Neural progenitor cell (in vitro differentiated cells): Measurements from ENCODE around the gene SUPT3H. TPM values are rescaled to one million over a fixed set of nuclear protein-coding genes. Genes with fewer than 3 reads are reported as not detected.

Source experiments
- DNase-seq: peaks from one replicate; pipeline ENCODE4 v3.0.0-alpha.2; 2016; ENCODE audit warnings: low spot score
- H2AFZ ChIP-seq: fragments of 200-600 bp; sonication (generic); replicated peaks from 2 replicates; pipeline ENCODE4 v1.6.1; 2016; ENCODE audit warnings: antibody characterized with exemption
- H3F3A ChIP-seq: fragments of 200-600 bp; sonication (generic); 2 replicates; pipeline ENCODE4 v1.6.1; 2016; ENCODE audit warnings: antibody characterized with exemption, low read depth
- H3K27ac ChIP-seq: fragments of 200-600 bp; sonication (generic); 2 replicates; pipeline ENCODE4 v1.5.1; 2016; ENCODE audit warnings: mild to moderate bottlenecking
- H3K27me3 ChIP-seq: fragments of 200-600 bp; sonication (generic); 2 replicates; pipeline ENCODE4 v1.6.1; 2016; ENCODE audit warnings: mild to moderate bottlenecking, moderate library complexity
- H3K36me3 ChIP-seq: fragments of 200-600 bp; sonication (generic); 2 replicates; pipeline ENCODE4 v1.5.1; 2016
- H3K4me1 ChIP-seq: fragments of 200-600 bp; sonication (generic); 2 replicates; pipeline ENCODE4 v1.6.1; 2016; ENCODE audit warnings: mixed run types
- H3K4me2 ChIP-seq: fragments of 200-600 bp; sonication (generic); 2 replicates; pipeline ENCODE4 v1.6.1; 2016
- H3K4me3 ChIP-seq: fragments of 200-600 bp; sonication (generic); 2 replicates; pipeline ENCODE4 v1.5.1; 2016
- H3K79me2 ChIP-seq: fragments of 200-600 bp; sonication (generic); 2 replicates; pipeline ENCODE4 v1.6.1; 2016; ENCODE audit warnings: low read depth
- H3K9ac ChIP-seq: fragments of 200-600 bp; sonication (generic); 2 replicates; pipeline ENCODE4 v1.6.1; 2016
- H3K9me3 ChIP-seq: fragments of 200-600 bp; sonication (generic); 2 replicates; pipeline ENCODE4 v1.5.1; 2016; ENCODE audit warnings: low read depth
- H4K20me1 ChIP-seq: fragments of 200-600 bp; sonication (generic); 2 replicates; pipeline ENCODE4 v1.6.1; 2016; ENCODE audit warnings: low read depth
- H3K27ac Mint-ChIP-seq: 3 replicates; pipeline ENCODE4 v1.8.0; 2021; ENCODE audit warnings: mixed read lengths
- H3K27me3 Mint-ChIP-seq: 2 replicates; pipeline ENCODE4 v1.8.0; 2022; ENCODE audit warnings: low read depth, mild to moderate bottlenecking, inconsistent platforms, moderate library complexity, mixed read lengths; ENCODE audit not compliant: insufficient read depth
- H3K36me3 Mint-ChIP-seq: 3 replicates; pipeline ENCODE4 v1.8.0; 2021; ENCODE audit warnings: mixed read lengths
- H3K4me1 Mint-ChIP-seq: 3 replicates; pipeline ENCODE4 v1.8.0; 2021; ENCODE audit warnings: mixed read lengths
- H3K4me3 Mint-ChIP-seq: 3 replicates; pipeline ENCODE4 v1.8.0; 2021; ENCODE audit warnings: mild to moderate bottlenecking, moderate library complexity, mixed read lengths
- H3K9me3 Mint-ChIP-seq: 3 replicates; pipeline ENCODE4 v1.8.0; 2020; ENCODE audit warnings: mixed read lengths
- EZH2 ChIP-seq: fragments of 200-600 bp; sonication (generic); IDR thresholded peaks from 2 replicates; pipeline ENCODE4 v1.6.1; 2017; ENCODE audit warnings: antibody characterized with exemption, mild to moderate bottlenecking, moderate library complexity
- EZH2phosphoT487 ChIP-seq: fragments of 200-600 bp; sonication (generic); IDR thresholded peaks from 2 replicates; pipeline ENCODE4 v1.6.1; 2017; ENCODE audit warnings: antibody characterized with exemption
- total RNA-seq: library from RNA; depleted of rRNA; stranded (reverse); fragments of >200 nt; gene quantifications from 2 replicates; pipeline ENCODE4 v1.2.3, GENCODE V29; 2015; ENCODE audit warnings: low replicate concordance
- TF ChIP-seq, protein P1 (sequence below): fragments of 200-600 bp; sonication (generic); IDR thresholded peaks from 2 replicates; pipeline ENCODE4 v1.5.1; 2017; ENCODE audit warnings: antibody characterized with exemption, mild to moderate bottlenecking

The SUPT3H gene
- total RNA-seq, 1 donor from 2014 or later, result 16.3 TPM

DNA sequence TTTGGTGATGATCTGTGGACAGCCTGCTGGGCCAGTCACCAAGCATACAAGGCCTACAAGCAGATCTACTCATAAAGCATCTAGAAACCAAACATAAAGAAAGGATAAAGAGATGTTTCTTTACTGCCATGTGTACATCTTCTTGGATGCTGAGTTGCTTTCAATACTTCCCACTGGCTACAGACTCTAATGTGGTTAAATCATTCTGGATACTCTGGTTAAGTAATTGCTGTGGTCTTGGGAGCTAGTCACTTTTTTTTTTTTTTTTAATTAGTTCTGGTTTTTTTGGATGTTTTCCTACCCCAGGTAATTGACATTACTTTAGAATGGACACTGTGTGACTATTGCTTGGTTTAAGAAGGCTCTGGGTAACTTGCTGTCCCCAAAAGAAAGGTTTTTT lies 265.0 kb downstream of the SUPT3H start:
- no peak for DNase-seq
- TF ChIP-seq, protein P1, sequence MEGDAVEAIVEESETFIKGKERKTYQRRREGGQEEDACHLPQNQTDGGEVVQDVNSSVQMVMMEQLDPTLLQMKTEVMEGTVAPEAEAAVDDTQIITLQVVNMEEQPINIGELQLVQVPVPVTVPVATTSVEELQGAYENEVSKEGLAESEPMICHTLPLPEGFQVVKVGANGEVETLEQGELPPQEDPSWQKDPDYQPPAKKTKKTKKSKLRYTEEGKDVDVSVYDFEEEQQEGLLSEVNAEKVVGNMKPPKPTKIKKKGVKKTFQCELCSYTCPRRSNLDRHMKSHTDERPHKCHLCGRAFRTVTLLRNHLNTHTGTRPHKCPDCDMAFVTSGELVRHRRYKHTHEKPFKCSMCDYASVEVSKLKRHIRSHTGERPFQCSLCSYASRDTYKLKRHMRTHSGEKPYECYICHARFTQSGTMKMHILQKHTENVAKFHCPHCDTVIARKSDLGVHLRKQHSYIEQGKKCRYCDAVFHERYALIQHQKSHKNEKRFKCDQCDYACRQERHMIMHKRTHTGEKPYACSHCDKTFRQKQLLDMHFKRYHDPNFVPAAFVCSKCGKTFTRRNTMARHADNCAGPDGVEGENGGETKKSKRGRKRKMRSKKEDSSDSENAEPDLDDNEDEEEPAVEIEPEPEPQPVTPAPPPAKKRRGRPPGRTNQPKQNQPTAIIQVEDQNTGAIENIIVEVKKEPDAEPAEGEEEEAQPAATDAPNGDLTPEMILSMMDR, result no peak
- TF ChIP-seq EZH2 (no peak), EZH2phosphoT487 (no peak)
- Mint-ChIP-seq H3K4me3 (no peak overlapping the region), H3K27me3 (no peaks in the 10 kb centered on the region), H3K36me3 (no peaks in the 10 kb centered on the region), H3K27ac (no peak overlapping the region), H3K9me3 (no peaks in the 10 kb centered on the region), H3K4me1 (no peaks in the 10 kb centered on the region)
- H3K9me3 ChIP-seq, result no peaks in the 10 kb centered on the region
- H3K9ac ChIP-seq, result no peak overlapping the region
- H3K36me3 ChIP-seq, result no peaks in the 10 kb centered on the region
- H3K79me2 ChIP-seq, result no peaks in the 10 kb centered on the region
- no peak overlapping the region for H2AFZ ChIP-seq
- peaks cover 5% of the 10 kb centered on the region for H3K4me1 ChIP-seq
- H4K20me1 ChIP-seq, result no peaks in the 10 kb centered on the region
- H3K27me3 ChIP-seq, result no peaks in the 10 kb centered on the region
- H3K27ac ChIP-seq, result peak overlapping the region; percentile 10
- no peak overlapping the region for H3K4me3 ChIP-seq
- H3K4me2 ChIP-seq, result no peak overlapping the region
- no peaks in the 10 kb centered on the region for H3F3A ChIP-seq

- Histone ChIP-seq H3K9ac (no peak overlapping the region), H4K20me1 (no peaks in the 10 kb centered on the region), H3K27me3 (no peaks in the 10 kb centered on the region), H3K4me2 (no peak overlapping the region), H3K4me1 (peaks cover 5% of the 10 kb centered on the region), H2AFZ (no peak overlapping the region), H3K36me3 (no peaks in the 10 kb centered on the region), H3K9me3 (no peaks in the 10 kb centered on the region), H3K79me2 (no peaks in the 10 kb centered on the region), H3K27ac (no peak overlapping the region), H3F3A (no peaks in the 10 kb centered on the region), H3K4me3 (no peak overlapping the region)
- Mint-ChIP-seq H3K36me3 (no peaks in the 10 kb centered on the region), H3K27me3 (no peaks in the 10 kb centered on the region), H3K27ac (no peak overlapping the region), H3K9me3 (no peaks in the 10 kb centered on the region), H3K4me1 (no peaks in the 10 kb centered on the region), H3K4me3 (no peak overlapping the region)
- TF ChIP-seq, protein P1, result no peak
- TF ChIP-seq EZH2 (no peak), EZH2phosphoT487 (no peak)
- no peak for DNase-seq
Measured at GRCh38 chr6:45109551-45109950, 268.2 kb downstream of the SUPT3H start.

DNA sequence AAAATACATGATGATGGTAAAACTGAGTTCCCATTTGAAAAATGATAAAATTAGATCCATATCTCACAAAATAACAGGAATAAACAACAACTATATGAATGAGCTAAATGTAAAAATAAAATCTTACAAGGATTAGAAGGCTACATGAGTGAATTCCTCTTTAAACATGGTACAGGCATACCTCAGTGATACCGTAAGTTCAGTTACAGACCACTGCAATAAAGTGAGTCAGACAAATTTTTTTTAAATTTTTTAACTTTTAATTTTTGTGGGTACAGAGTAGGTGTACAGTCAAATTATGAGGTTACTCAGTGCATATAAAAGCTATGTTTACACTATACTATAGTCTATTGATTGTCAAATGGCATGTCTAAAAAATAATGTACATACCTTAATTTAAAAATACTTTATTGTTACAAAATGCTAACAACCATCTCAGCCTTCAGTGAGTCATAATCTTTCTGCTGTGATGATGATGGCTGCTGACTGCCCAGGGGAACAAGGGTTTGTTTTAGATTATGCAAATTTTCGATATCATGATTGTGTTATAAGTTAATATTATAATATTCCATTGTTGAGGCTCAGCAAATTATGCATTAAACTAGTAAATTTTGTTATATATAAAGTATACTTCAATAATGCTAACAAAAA lies 272.4 kb downstream of the SUPT3H start:
- Mint-ChIP-seq H3K36me3 (no peaks in the 10 kb centered on the region), H3K27me3 (no peaks in the 10 kb centered on the region), H3K4me3 (no peak overlapping the region), H3K9me3 (no peaks in the 10 kb centered on the region), H3K27ac (no peak overlapping the region), H3K4me1 (no peaks in the 10 kb centered on the region)
- Histone ChIP-seq H3K27me3 (no peaks in the 10 kb centered on the region), H3K4me3 (no peak overlapping the region), H3F3A (no peaks in the 10 kb centered on the region), H3K4me1 (no peaks in the 10 kb centered on the region), H3K9ac (no peak overlapping the region), H3K4me2 (no peak overlapping the region), H4K20me1 (no peaks in the 10 kb centered on the region), H3K9me3 (no peaks in the 10 kb centered on the region), H3K79me2 (no peaks in the 10 kb centered on the region), H2AFZ (no peak overlapping the region), H3K27ac (no peak overlapping the region), H3K36me3 (no peaks in the 10 kb centered on the region)
- DNase-seq, result no peak
- TF ChIP-seq, protein P1, result no peak
- no peak for TF ChIP-seq EZH2
- TF ChIP-seq EZH2phosphoT487, result no peak
